ENCODE data around the gene RGS5. TPM values are rescaled to one million over a fixed set of nuclear protein-coding genes. Genes with fewer than 3 reads are reported as not detected.

RGS5 gene, protein sequence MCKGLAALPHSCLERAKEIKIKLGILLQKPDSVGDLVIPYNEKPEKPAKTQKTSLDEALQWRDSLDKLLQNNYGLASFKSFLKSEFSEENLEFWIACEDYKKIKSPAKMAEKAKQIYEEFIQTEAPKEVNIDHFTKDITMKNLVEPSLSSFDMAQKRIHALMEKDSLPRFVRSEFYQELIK
- total RNA-seq (2022; extraction: Qiagen RNA extraction; ENCODE audit: low read depth): 0.39 to 1.5 TPM (median 0.79 TPM) in 5 replicates

GRCh38 chr1:163202833-163203451, at the start of gene RGS5:
Gene RGS5 (minus strand): TSS chr1:163202916. CDS start chr1:163202835, 81 bp downstream.

Other genes with a start within 250 kb of the RGS5 start
- 0.07 to 0.19 TPM (median 0.13 TPM) in 4 of 5 replicates, not detected in the other for gene RGS4, start 133.6 kb downstream of the RGS5 start, total RNA-seq (2022; extraction: Qiagen RNA extraction; ENCODE audit: low read depth)
- 26.6 to 32.5 TPM (median 28.7 TPM) in 5 replicates for gene NUF2, start 119.0 kb upstream of the RGS5 start, total RNA-seq (2022; extraction: Qiagen RNA extraction; ENCODE audit: low read depth)

Measured in A549 treated with CpdA at 1 μM for 4 hours (cell line).